HepG2 (cell line): ENCODE measurements around the gene VEZF1. TPM values are rescaled to one million over a fixed set of nuclear protein-coding genes. Genes with fewer than 3 reads are reported as not detected.

Source experiments
- CBFB ChIP-seq: sonication (generic); formaldehyde crosslinking; IDR thresholded peaks from 2 replicates; pipeline ENCODE4 v1.4.0; 2020; ENCODE audit warnings: missing genetic modification reagents
- ELF3 ChIP-seq: IDR thresholded peaks from 2 replicates; pipeline ENCODE4 v1.6.1; 2016; ENCODE audit warnings: missing genetic modification reagents, missing compliant biosample characterization
- HDAC6 ChIP-seq: fragments of 200-600 bp; sonication (generic); IDR thresholded peaks from 2 replicates; pipeline ENCODE4 v1.7.0; 2017; ENCODE audit warnings: mild to moderate bottlenecking, antibody characterized with exemption, low read length, low read depth
- KMT2B ChIP-seq: IDR thresholded peaks from 2 replicates; pipeline ENCODE4 v1.6.1; 2016; ENCODE audit warnings: missing genetic modification reagents, missing compliant biosample characterization
- MAFG ChIP-seq: sonication (generic); formaldehyde crosslinking; IDR thresholded peaks from 2 replicates; pipeline ENCODE4 v1.5.1; 2020; ENCODE audit warnings: mild to moderate bottlenecking, missing genetic modification reagents
- MBNL3 ChIP-seq: fragments of 250-450 bp; sonication (Bioruptor Pico); conservative IDR thresholded peaks from 2 replicates; pipeline ENCODE4 v1.8.0; 2022; ENCODE audit warnings: mild to moderate bottlenecking, inconsistent platforms
- MEIS1 ChIP-seq: sonication (generic); formaldehyde crosslinking; IDR thresholded peaks from 2 replicates; pipeline ENCODE4 v1.9.0; 2021; ENCODE audit warnings: mild to moderate bottlenecking, missing genetic modification reagents, moderate library complexity, borderline replicate concordance
- NCOA5 ChIP-seq: sonication (generic); formaldehyde crosslinking; IDR thresholded peaks from 2 replicates; pipeline ENCODE4 v1.4.0; 2020; ENCODE audit warnings: missing genetic modification reagents
- PPARG ChIP-seq: conservative IDR thresholded peaks from 2 replicates; pipeline ENCODE4 v1.6.1; 2016; ENCODE audit warnings: missing biosample characterization, missing genetic modification reagents
- TP53 ChIP-seq: sonication (generic); formaldehyde crosslinking; conservative IDR thresholded peaks from 2 replicates; pipeline ENCODE4 v1.4.0; 2020; ENCODE audit warnings: missing genetic modification reagents
- ZBTB38 ChIP-seq: sonication (generic); formaldehyde crosslinking; IDR thresholded peaks from 2 replicates; pipeline ENCODE4 v1.5.1; 2020; ENCODE audit warnings: mild to moderate bottlenecking, missing genetic modification reagents
- ZMYM2 ChIP-seq: sonication (generic); formaldehyde crosslinking; IDR thresholded peaks from 2 replicates; pipeline ENCODE4 v1.8.0; 2022; ENCODE audit warnings: mild to moderate bottlenecking, missing genetic modification reagents
- ZNF101 ChIP-seq: sonication (generic); formaldehyde crosslinking; IDR thresholded peaks from 2 replicates; pipeline ENCODE4 v1.4.0; 2020; ENCODE audit warnings: mild to moderate bottlenecking, low read depth, missing genetic modification reagents, borderline replicate concordance
- ZNF235 ChIP-seq: sonication (generic); formaldehyde crosslinking; IDR thresholded peaks from 2 replicates; pipeline ENCODE4 v1.8.1; 2023; ENCODE audit warnings: mild to moderate bottlenecking, missing genetic modification reagents, borderline replicate concordance
- ZNF350 ChIP-seq: sonication (generic); formaldehyde crosslinking; IDR thresholded peaks from 2 replicates; pipeline ENCODE4 v1.4.0; 2020; ENCODE audit warnings: mild to moderate bottlenecking, low read depth, missing genetic modification reagents, borderline replicate concordance
- ZNF431 ChIP-seq: sonication (generic); formaldehyde crosslinking; IDR thresholded peaks from 2 replicates; pipeline ENCODE4 v1.9.0; 2022; ENCODE audit warnings: missing genetic modification reagents, low read depth, mild to moderate bottlenecking, borderline replicate concordance
- ZNF496 ChIP-seq: sonication (generic); formaldehyde crosslinking; IDR thresholded peaks from 2 replicates; pipeline ENCODE4 v1.8.1; 2023; ENCODE audit warnings: mild to moderate bottlenecking, moderate library complexity, missing genetic modification reagents; ENCODE audit not compliant: insufficient replicate concordance
- ZNF614 ChIP-seq: IDR thresholded peaks from 2 replicates; pipeline ENCODE4 v1.6.1; 2018; ENCODE audit warnings: missing biosample characterization, missing genetic modification reagents, inconsistent platforms, borderline replicate concordance
- ZSCAN30 ChIP-seq: sonication (generic); formaldehyde crosslinking; IDR thresholded peaks from 2 replicates; pipeline ENCODE4 v1.5.0; 2020; ENCODE audit warnings: mild to moderate bottlenecking, missing genetic modification reagents
- polyA plus RNA-seq, 8 experiments: library from polyadenylated mRNA; depleted of rRNA in 3 of 8; stranded (reverse) in 7 of 8; unstranded in 1 of 8; fragments of >200 nt; fragmentation: Illumina TruSeq in 4 of 8; extraction: Trizol in 4 of 8; gene quantifications; 2 replicates each; pipeline versions ENCODE4 v1.2.1 to v1.2.3, GENCODE V29; 2011 to 2016; ENCODE audit warnings: low read depth in 4 of 8, missing spikeins in 1 of 8, mixed read lengths in 1 of 8; ENCODE audit not compliant: insufficient read depth in 1 of 8
- total RNA-seq, 5 experiments: library from RNA; depleted of rRNA; stranded (reverse); fragments of >200 nt; fragmentation: Illumina TruSeq; extraction: Trizol; gene quantifications; 2 replicates each; pipeline ENCODE4 v1.2.3, GENCODE V29; 2016; ENCODE audit warnings: low read depth in 1 of 5
- TF ChIP-seq, protein P1 (sequence below): sonication (generic); formaldehyde crosslinking; IDR thresholded peaks from 2 replicates; pipeline ENCODE4 v1.4.0; 2020; ENCODE audit warnings: missing genetic modification reagents
- TF ChIP-seq, protein P2 (sequence below): sonication (generic); formaldehyde crosslinking; conservative IDR thresholded peaks from 2 replicates; pipeline ENCODE4 v1.4.0; 2020; ENCODE audit warnings: mild to moderate bottlenecking, missing genetic modification reagents, moderate library complexity
- TF ChIP-seq, protein P3 (sequence below): sonication (generic); formaldehyde crosslinking; IDR thresholded peaks from 2 replicates; pipeline ENCODE4 v1.5.0; 2020; ENCODE audit warnings: missing genetic modification reagents
- TF ChIP-seq, protein P4 (sequence below): IDR thresholded peaks from 2 replicates; pipeline ENCODE4 v1.6.1; 2016; ENCODE audit warnings: mild to moderate bottlenecking, missing biosample characterization, missing genetic modification reagents

The VEZF1 gene
- total and polyA plus RNA-seq, 2 of the 13 experiments (the other 11 are each of a cell fraction or from before 2014, with no cell fraction given): 45.9 to 49.7 TPM

DNA sequence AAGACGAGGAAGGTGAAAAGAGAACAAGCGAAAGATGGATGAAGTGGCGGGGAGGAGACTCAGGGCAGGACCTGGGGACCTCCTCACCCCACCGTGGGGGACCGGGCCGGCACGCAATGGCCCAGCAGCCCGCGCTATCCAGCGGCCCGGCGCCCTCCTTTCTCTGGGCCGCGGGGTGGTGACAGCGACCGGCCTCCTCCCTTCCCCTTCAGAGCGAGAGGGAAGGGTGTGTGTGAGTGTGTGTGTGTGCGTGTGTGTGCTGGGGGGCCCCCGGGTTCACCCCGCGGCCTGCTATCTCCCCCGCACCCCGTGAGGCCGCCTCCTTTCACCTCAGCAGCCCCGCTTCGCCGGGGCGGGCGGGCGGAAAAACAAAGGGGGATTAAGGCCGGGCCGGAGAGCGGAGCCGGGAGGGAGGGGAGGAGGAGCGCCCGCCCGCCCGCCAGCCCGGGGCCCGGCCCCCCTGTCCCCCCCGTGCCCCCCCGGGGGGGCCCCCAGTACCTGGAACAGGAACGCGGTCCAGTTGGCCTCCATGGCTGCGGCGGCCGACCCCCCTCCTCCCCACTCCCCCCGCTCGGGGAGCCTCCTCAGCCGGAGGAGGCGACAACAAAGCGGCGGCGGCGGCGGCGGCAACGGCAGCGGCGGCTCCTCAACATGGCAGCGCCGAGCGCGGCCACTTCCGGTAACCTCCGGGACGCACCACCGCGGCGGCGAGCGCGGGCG, at the start of gene VEZF1 (continued):
- TF ChIP-seq, protein P1, sequence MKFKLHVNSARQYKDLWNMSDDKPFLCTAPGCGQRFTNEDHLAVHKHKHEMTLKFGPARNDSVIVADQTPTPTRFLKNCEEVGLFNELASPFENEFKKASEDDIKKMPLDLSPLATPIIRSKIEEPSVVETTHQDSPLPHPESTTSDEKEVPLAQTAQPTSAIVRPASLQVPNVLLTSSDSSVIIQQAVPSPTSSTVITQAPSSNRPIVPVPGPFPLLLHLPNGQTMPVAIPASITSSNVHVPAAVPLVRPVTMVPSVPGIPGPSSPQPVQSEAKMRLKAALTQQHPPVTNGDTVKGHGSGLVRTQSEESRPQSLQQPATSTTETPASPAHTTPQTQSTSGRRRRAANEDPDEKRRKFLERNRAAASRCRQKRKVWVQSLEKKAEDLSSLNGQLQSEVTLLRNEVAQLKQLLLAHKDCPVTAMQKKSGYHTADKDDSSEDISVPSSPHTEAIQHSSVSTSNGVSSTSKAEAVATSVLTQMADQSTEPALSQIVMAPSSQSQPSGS (CRISPR knock-in tag): no peak
- no peak for TF ChIP-seq ELF3
- TF ChIP-seq KMT2B (CRISPR knock-in tag): peak; percentile 20
- TF ChIP-seq MEIS1: peak; percentile 63; the same call in 1 of the 2 replicates
- TF ChIP-seq MAFG: no peak
- TF ChIP-seq NCOA5 (CRISPR knock-in tag): no peak
- TF ChIP-seq ZMYM2: no peak
- TF ChIP-seq, protein P2, sequence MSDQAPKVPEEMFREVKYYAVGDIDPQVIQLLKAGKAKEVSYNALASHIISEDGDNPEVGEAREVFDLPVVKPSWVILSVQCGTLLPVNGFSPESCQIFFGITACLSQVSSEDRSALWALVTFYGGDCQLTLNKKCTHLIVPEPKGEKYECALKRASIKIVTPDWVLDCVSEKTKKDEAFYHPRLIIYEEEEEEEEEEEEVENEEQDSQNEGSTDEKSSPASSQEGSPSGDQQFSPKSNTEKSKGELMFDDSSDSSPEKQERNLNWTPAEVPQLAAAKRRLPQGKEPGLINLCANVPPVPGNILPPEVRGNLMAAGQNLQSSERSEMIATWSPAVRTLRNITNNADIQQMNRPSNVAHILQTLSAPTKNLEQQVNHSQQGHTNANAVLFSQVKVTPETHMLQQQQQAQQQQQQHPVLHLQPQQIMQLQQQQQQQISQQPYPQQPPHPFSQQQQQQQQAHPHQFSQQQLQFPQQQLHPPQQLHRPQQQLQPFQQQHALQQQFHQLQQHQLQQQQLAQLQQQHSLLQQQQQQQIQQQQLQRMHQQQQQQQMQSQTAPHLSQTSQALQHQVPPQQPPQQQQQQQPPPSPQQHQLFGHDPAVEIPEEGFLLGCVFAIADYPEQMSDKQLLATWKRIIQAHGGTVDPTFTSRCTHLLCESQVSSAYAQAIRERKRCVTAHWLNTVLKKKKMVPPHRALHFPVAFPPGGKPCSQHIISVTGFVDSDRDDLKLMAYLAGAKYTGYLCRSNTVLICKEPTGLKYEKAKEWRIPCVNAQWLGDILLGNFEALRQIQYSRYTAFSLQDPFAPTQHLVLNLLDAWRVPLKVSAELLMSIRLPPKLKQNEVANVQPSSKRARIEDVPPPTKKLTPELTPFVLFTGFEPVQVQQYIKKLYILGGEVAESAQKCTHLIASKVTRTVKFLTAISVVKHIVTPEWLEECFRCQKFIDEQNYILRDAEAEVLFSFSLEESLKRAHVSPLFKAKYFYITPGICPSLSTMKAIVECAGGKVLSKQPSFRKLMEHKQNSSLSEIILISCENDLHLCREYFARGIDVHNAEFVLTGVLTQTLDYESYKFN (CRISPR knock-in tag): no peak; the same call in 1 of the 2 replicates
- no peak; the same call in 1 of the 2 replicates for TF ChIP-seq CBFB
- no peak for TF ChIP-seq HDAC6
- TF ChIP-seq MBNL3: no peak
- no peak; the same call in 1 of the 2 replicates for TF ChIP-seq ZBTB38 (CRISPR knock-in tag)
- TF ChIP-seq ZNF431 (CRISPR knock-in tag): no peak
- TF ChIP-seq TP53 (CRISPR knock-in tag): 0 out of 2 replicates have a peak, but pooled peaks have one; percentile 30
- no peak; the same call in 1 of the 2 replicates for TF ChIP-seq ZSCAN30 (CRISPR knock-in tag)
- no peak for TF ChIP-seq ZNF614 (CRISPR knock-in tag)
- no peak for TF ChIP-seq ZNF496 (CRISPR knock-in tag)
- TF ChIP-seq PPARG (CRISPR knock-in tag): no peak
- TF ChIP-seq ZNF235: no peak
- TF ChIP-seq, protein P3, sequence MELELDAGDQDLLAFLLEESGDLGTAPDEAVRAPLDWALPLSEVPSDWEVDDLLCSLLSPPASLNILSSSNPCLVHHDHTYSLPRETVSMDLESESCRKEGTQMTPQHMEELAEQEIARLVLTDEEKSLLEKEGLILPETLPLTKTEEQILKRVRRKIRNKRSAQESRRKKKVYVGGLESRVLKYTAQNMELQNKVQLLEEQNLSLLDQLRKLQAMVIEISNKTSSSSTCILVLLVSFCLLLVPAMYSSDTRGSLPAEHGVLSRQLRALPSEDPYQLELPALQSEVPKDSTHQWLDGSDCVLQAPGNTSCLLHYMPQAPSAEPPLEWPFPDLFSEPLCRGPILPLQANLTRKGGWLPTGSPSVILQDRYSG (CRISPR knock-in tag): peak; percentile 70; the same call in 1 of the 2 replicates
- no peak for TF ChIP-seq ZNF101 (CRISPR knock-in tag)
- TF ChIP-seq, protein P4, sequence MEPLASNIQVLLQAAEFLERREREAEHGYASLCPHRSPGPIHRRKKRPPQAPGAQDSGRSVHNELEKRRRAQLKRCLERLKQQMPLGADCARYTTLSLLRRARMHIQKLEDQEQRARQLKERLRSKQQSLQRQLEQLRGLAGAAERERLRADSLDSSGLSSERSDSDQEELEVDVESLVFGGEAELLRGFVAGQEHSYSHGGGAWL: peak; percentile 78
- peak; percentile 70 for TF ChIP-seq ZNF350
